Aorta (tissue), 5 donors: Measurements from ENCODE around the gene ZNF598. TPM values are rescaled to one million over a fixed set of nuclear protein-coding genes. Genes with fewer than 3 reads are reported as not detected.
A peak's percentile ranks its signal among the peaks of the same experiment; 100 is the strongest.
"Not testable (repeated sequence)": the region's sequence is repeated elsewhere in the genome, so short reads cannot be mapped to it uniquely, and the experiment has no call there.

Experiments
- ATAC-seq: fragments of 200-7000 bp; cut with Tn5 transposase; one replicate; pipeline ENCODE4 v1.9.1; 2022; ENCODE audit warnings: moderate library complexity; ENCODE audit not compliant: low FRiP score
- DNase-seq, 2 donors: peaks; one replicate each; pipeline ENCODE4 v3.0.0-alpha.2; 2020
- H3K27ac ChIP-seq, 2 donors: one replicate each; pipeline ENCODE4 v1.5.1; 2013; ENCODE audit warnings: low read length in 2 of 2, mild to moderate bottlenecking in 2 of 2, moderate library complexity in 2 of 2, control low read depth in 1 of 2, inconsistent platforms in 1 of 2, low read depth in 1 of 2
- H3K27me3 ChIP-seq, 2 donors: one replicate each; pipeline ENCODE4 v1.6.1; 2013; ENCODE audit warnings: control low read depth in 1 of 2, low read length in 1 of 2, mild to moderate bottlenecking in 1 of 2, moderate library complexity in 1 of 2; ENCODE audit not compliant: insufficient read depth in 2 of 2, control insufficient read depth in 1 of 2
- H3K36me3 ChIP-seq, 2 donors: one replicate each; pipeline ENCODE4 v1.6.1; 2013; ENCODE audit warnings: control low read depth in 1 of 2, low read length in 1 of 2, mild to moderate bottlenecking in 1 of 2; ENCODE audit not compliant: insufficient read depth in 2 of 2, control insufficient read depth in 1 of 2
- H3K4me1 ChIP-seq, 2 donors: one replicate each; pipeline ENCODE4 v1.6.1; 2013; ENCODE audit warnings: low read length in 2 of 2, control low read depth in 1 of 2, mild to moderate bottlenecking in 1 of 2, moderate library complexity in 1 of 2; ENCODE audit not compliant: insufficient read depth in 2 of 2, control insufficient read depth in 1 of 2
- H3K4me3 ChIP-seq, 2 donors: one replicate each; pipeline ENCODE4 v1.5.1; 2013; ENCODE audit warnings: low read length in 2 of 2, control low read depth in 1 of 2, mild to moderate bottlenecking in 1 of 2
- H3K9me3 ChIP-seq: one replicate; pipeline ENCODE4 v1.6.1; 2013; ENCODE audit warnings: mild to moderate bottlenecking, low read length; ENCODE audit not compliant: control insufficient read depth
- WGBS, 2 donors: extraction: QIAGEN DNeasy Blood & Tissue Kit; methylation state at CpG; one replicate each; pipeline ENCODE4 v1.1.7; 2013; 5-methylcytosine and 5-hydroxymethylcytosine counted together
- intact Hi-C, 2 donors: fragments of 100-400 bp; cut with DNase I; formaldehyde crosslinking; loops; one replicate each; pipeline versions ENCODE4 v1.14.2 to v1.15.0; 2022
- polyA plus RNA-seq, 2 donors: library from polyadenylated mRNA; stranded (reverse); fragments of 200-250 nt; gene quantifications; one replicate each; pipeline ENCODE4 v1.2.3, GENCODE V29; 2013
- total RNA-seq, 2 donors: library from RNA; stranded (reverse); fragmentation: NEBNext Ultra II Directional; extraction: Animal tissue kit (Norgen Biotek cat#: 25700); gene quantifications; one replicate each; pipeline ENCODE4 v1.2.1, GENCODE V29; 2021
- donor health status: healthy with polysubstance abuse.
- donor health status: Bipolar disorder and iron deficiency.
- donor health status: DM: no; HTN: no; CAD: no.
- donor health status: DM: no; HTN: no; CAD: no.
- donor health status: DM: yes; HTN: yes; CAD: no.

Gene ZNF598
- total and polyA plus RNA-seq, 4 donors, result 12.8 to 34.4 (median 32.0) TPM

DNA sequence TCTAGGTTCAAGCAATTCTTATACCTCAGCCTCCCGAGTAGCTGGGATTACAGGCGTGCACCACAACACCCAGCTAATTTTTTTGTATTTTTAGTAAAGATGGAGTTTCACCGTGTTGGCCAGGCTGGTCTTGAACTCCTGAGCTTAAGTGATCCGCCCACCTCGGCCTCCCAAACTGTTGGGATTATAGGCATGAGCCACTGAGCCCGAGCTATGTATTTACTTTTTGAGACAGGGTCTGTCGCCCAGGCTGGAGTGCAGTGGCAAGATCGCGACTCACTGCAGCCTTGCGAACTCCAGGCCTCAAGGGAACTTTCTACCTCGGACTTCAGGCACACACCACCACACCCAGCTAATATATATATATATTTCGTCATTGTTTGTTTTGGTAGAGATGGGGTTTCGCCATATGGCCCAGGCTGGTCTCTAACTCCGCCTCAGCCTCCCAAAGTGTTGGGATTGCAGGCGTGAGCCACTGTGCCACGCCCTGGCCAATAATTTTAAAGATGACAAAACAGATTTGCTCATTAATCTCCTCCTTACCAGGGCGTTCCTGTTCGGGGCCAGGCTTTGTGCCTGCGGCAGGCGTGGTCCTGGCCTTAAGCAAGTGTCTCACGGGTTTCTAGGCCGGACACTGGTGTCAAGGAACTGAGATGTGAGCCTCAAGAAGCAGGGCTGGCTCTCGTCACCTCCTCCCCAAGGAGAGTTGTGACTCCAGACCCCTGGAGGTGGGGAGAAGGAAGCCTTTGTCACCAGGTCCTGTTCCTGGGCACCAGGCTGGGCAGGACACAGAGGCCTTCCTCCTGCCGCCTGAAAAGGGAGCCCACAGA, 5.7 kb upstream of the ZNF598 start:
- H3K36me3 ChIP-seq, result no peaks in the 10 kb centered on the region
- no peak for ATAC-seq
- DNase-seq, result no peak
- H3K27me3 ChIP-seq, result no peaks in the 10 kb centered on the region
- 87 to 89% methylated on average over 24 of the region's 24 CpGs for WGBS, 2 donors
- no peaks in the 10 kb centered on the region for H3K9me3 ChIP-seq
- H3K27ac ChIP-seq, result no peak overlapping the region
- no peaks in the 10 kb centered on the region for H3K4me1 ChIP-seq
- intact Hi-C loops, result no loop called here
- no peak overlapping the region for H3K4me3 ChIP-seq

DNA sequence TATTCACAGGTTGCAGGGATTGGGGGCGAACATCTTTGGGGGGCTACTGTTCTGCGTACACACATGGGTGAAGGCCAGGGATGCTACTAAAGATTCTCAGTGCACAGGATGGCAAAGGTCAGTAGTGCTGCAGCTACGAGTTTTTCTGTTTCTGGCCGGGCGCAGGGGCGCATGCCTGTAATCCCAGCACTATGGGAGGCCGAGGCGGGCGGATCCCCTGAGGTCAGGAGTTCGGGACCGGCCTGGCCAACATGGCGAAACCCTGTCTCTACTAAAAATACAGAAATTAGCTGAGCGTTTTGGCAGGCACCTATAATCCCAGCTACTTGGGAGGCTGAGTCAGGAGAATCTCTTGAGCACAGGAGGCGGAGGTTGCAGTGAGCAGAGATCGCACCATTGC, 3.9 kb upstream of the ZNF598 start:
- 91 to 92% methylated on average over 15 of the region's 15 CpGs for WGBS, 2 donors
- intact Hi-C loops, result no loop called here
- Histone ChIP-seq H3K4me1 (no peaks in the 10 kb centered on the region), H3K36me3 (no peaks in the 10 kb centered on the region), H3K4me3 (no peak overlapping the region), H3K27ac (no peak overlapping the region), H3K9me3 (no peaks in the 10 kb centered on the region), H3K27me3 (no peaks in the 10 kb centered on the region)
- DNase-seq (no peak), ATAC-seq (no peak)

DNA sequence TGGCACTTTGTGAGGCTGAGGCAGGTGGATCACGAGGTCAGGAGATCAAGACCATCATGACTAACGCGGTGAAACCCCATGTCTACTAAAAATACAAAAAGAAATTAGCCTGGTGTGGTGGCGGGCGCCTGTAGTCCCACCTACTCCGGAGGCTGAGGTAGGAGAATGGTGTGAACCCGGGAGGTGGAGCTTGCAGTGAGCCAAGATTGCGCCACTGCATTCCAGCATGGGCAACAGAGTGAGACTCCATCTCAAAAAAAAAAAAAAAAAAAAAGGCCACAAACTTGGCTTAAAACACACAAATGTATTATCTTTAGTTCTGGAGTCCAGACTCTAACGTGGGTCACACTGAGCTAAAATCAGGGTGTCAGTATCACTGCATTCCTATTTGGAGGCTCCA, 2.1 kb upstream of the ZNF598 start:
- ATAC-seq, intact Hi-C loops, DNase-seq: not testable (repeated sequence)

DNA sequence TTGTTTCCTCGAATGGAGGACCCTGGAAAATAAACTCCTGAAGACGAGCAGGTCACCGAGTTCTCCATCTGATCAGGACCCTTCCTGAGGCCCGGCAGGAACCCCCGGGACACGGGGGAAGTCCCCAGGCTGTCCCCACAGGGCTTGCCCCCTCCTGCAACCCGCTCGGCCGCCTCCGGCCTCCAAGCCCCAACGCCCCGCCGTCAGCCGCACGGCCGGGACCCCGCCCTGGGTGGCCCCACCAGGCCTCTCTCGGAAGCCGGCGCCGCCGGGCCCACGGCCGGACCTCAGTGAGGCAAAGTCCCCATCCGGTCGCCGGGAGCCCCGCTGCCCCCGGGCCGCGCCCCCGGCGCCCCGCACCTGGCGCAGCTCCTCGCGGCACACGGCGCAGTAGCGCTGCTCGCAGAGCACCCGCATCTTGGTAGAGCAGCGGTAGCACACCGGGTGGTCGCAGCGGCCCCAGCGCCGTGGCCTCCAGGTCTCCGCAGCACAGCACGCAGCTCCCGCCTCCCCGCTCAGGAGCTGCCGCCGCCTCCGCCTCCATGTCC, 383 bp downstream of the ZNF598 start:
- Histone ChIP-seq H3K9me3 (no peaks in the 10 kb centered on the region), H3K27ac (peak overlapping the region in 1 of 2 donors; percentile 49), H3K4me1 (no peaks in the 10 kb centered on the region), H3K27me3 (no peaks in the 10 kb centered on the region), H3K4me3 (peak overlapping the region; percentile 80 to 94), H3K36me3 (no peaks in the 10 kb centered on the region)
- intact Hi-C loops, result no loop called here
- DNase-seq (no peak), ATAC-seq (no peak)
- whole genome bisulfite sequencing, 2 donors, result 1% methylated on average over 36 to 55 of the region's 55 CpGs

More for the DNA sequence above, 2.1 kb upstream of the ZNF598 start:
- 91 to 92% methylated on average over 9 of the region's 9 CpGs for WGBS, 2 donors
- not testable (repeated sequence) for H3K36me3 ChIP-seq, H3K4me1 ChIP-seq, H3K27ac ChIP-seq, H3K9me3 ChIP-seq, H3K27me3 ChIP-seq, H3K4me3 ChIP-seq

DNA sequence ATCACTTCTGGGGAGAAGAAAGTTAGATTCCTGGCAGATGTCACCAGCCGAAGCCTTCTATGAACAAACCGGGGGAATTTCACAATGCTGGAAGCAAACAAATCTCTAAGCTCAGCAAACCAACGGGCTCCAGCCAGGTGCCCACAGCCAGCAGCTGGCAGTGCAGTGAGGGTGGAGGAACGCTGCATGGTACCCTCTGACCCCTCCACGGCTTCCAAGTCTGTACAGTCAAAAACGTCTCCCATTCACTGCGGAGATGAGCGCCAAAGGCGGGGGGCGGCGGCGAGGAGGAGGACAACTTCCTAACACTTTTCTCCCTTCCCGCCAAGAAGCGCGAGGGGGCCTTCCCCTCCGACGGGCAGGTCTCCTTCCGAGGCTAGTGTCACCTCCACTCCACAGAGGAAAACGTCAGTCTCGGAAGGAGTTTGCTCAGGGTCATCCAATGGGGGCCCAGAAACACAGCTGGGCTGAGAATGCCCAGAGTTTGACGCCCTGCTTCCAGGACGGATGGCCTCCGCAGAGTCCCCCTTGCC, 924 bp downstream of the ZNF598 start:
- Histone ChIP-seq H3K36me3 (no peaks in the 10 kb centered on the region), H3K4me1 (no peaks in the 10 kb centered on the region), H3K27me3 (no peaks in the 10 kb centered on the region), H3K27ac (no peak overlapping the region), H3K4me3 (peak overlapping the region; percentile 80 to 94), H3K9me3 (no peaks in the 10 kb centered on the region)
- ATAC-seq (no peak), DNase-seq (no peak)
- WGBS, 2 donors, result 3 to 4% methylated on average over 23 of the region's 23 CpGs
- intact Hi-C loops, result no loop called here

DNA sequence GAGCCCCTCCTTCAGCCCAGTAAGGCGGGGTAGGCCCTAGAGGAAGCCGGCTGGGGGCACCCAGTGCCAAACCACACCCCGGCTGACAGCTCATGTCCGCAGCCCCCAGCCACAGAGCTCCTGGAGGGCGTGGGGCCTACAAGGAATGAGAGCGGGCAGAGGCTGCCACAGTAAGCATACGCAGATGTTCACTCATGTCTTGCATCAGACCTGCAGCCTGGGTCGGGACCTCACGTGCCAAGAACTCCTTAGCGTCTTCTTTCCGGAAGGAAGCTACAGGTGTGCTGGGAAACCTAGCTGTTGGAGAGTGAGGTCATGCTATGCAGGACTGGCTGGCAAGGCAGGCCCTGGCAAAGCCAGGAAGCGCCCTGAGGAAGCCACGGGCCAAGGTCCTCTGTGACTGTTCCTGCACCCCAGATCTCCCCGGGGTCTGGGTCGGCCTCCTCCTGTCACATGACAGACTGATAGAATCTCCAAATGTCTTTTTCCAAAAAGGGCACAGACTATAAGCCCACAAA, 1.6 kb downstream of the ZNF598 start:
- Histone ChIP-seq H3K4me1 (no peaks in the 10 kb centered on the region), H3K27me3 (no peaks in the 10 kb centered on the region), H3K27ac (no peak overlapping the region), H3K9me3 (no peaks in the 10 kb centered on the region), H3K36me3 (no peaks in the 10 kb centered on the region), H3K4me3 (no peak overlapping the region)
- 67 to 68% methylated on average over 15 of the region's 15 CpGs for WGBS, 2 donors
- intact Hi-C loops, result no loop called here
- ATAC-seq (no peak), DNase-seq (no peak)

DNA sequence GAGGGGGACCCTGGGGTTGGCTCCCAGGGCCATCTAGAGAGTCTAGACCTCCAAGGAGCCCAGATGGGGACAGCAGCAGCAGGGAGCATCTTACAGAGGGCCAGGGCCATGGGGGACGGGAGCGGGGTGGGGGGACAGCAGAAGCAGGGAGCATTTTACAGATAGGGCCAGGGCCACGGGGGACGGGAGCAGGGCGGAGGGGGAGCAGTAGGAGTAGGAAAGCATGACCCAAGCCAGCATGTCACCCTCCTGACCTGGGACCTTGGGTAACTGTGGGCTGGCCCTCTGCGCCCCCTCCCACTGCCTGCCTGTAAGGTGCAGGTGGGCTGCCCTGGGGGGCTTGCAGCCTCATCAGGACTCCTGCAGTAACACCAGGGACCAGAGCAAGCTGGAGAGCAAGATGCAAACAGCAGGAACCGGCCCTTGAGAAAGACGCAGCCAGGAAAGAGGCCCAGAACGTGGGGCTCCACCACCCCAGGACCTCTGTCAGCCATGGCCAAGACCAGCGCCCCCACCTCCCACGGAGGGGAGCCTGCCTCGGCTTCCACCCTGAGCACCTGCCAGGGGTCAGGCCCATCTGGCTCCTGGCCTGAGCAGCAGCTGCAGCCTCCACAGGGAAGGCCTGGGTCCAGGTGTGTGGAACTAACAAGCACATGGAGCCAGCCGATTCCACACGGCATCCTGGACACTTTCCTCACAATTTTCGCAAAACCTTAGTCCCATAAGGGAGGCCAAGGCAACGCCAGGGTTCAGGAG, 2.4 kb downstream of the ZNF598 start:
- DNase-seq (no peak), ATAC-seq (no peak)
- WGBS, 2 donors, result 74 to 83% methylated on average over 14 to 16 of the region's 16 CpGs
- Histone ChIP-seq H3K4me1 (no peaks in the 10 kb centered on the region), H3K9me3 (no peaks in the 10 kb centered on the region), H3K27me3 (no peaks in the 10 kb centered on the region), H3K4me3 (no peak overlapping the region), H3K27ac (no peak overlapping the region), H3K36me3 (peaks cover 0 to 2% of the 10 kb centered on the region in 2 donors)
- intact Hi-C loops, result no loop called here

DNA sequence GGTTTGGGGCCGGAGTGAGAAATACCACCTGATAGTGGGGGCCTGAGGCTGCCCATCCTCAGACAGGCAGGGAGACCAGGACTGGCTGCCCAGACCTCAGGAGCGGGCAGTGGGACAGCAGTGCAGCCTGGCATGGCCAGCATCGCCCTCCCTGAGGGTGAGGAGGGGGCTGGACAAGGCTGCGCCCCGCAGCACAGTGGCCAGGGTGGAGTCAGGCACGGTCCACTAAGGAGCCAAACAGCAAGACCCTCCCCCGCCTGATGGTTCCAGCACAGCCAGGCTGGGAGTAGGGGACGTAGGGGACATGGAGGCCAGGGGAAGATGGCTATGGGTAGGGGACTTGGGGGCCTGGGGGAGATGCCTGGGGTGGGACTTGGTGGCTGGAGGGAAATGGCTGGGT, 3.3 kb downstream of the ZNF598 start:
- no peaks in the 10 kb centered on the region for H3K27me3 ChIP-seq
- intact Hi-C loops, result no loop called here
- H3K4me1 ChIP-seq, result no peaks in the 10 kb centered on the region
- H3K27ac ChIP-seq, result no peak overlapping the region
- no peaks in the 10 kb centered on the region for H3K9me3 ChIP-seq
- peaks cover 0 to 9% of the 10 kb centered on the region in 2 donors for H3K36me3 ChIP-seq
- H3K4me3 ChIP-seq, result no peak overlapping the region
- no peak for DNase-seq
- WGBS, 2 donors, result 86 to 91% methylated on average over 8 of the region's 8 CpGs
- ATAC-seq, result no peak
